Measurements from ENCODE around the gene GAREM1.

Gene GAREM1

GRCh38 chr18:32381761-32382160 is 88.9 kb downstream of the GAREM1 start:
- in situ Hi-C loops (cut with HindIII; ENCODE audit: low pct_ligation_motif_present, low pct_unique_long_range_greater_than_20kb, low sequenced_read_pairs) = no loop called here
- no peak for DNase-seq

- in situ Hi-C loops (cut with HindIII; ENCODE audit: low pct_ligation_motif_present, low pct_unique_long_range_greater_than_20kb, low sequenced_read_pairs) = no loop called here
- no peak for DNase-seq
Measured at GRCh38 chr18:32380559-32380958, 90.1 kb downstream of the GAREM1 start.

GRCh38 chr18:32379891-32380290 is 90.8 kb downstream of the GAREM1 start:
- in situ Hi-C loops (cut with HindIII; ENCODE audit: low pct_ligation_motif_present, low pct_unique_long_range_greater_than_20kb, low sequenced_read_pairs) = no loop called here
- no peak for DNase-seq

GRCh38 chr18:32378705-32379104 is 92.0 kb downstream of the GAREM1 start:
- DNase-seq = no peak
- in situ Hi-C loops (cut with HindIII; ENCODE audit: low pct_ligation_motif_present, low pct_unique_long_range_greater_than_20kb, low sequenced_read_pairs) = no loop called here

GRCh38 chr18:32373995-32374394 is 96.7 kb downstream of the GAREM1 start:
- no peak for DNase-seq
- in situ Hi-C loops (cut with HindIII; ENCODE audit: low pct_ligation_motif_present, low pct_unique_long_range_greater_than_20kb, low sequenced_read_pairs) = no loop called here

- DNase-seq = no peak
Measured at GRCh38 chr18:32373505-32373904, 97.2 kb downstream of the GAREM1 start.

GRCh38 chr18:32372381-32373061 is 98.2 kb downstream of the GAREM1 start:
- in situ Hi-C loops (cut with HindIII; ENCODE audit: low pct_ligation_motif_present, low pct_unique_long_range_greater_than_20kb, low sequenced_read_pairs) = no loop called here
- DNase-seq = no peak

More at GRCh38 chr18:32373505-32373904, 97.2 kb downstream of the GAREM1 start:
- in situ Hi-C loops (cut with HindIII; ENCODE audit: low pct_ligation_motif_present, low pct_unique_long_range_greater_than_20kb, low sequenced_read_pairs) = no loop called here

- DNase-seq = no peak
- in situ Hi-C loops (cut with HindIII; ENCODE audit: low pct_ligation_motif_present, low pct_unique_long_range_greater_than_20kb, low sequenced_read_pairs) = no loop called here
Measured at GRCh38 chr18:32372047-32372380, 98.7 kb downstream of the GAREM1 start.

GRCh38 chr18:32371384-32371783 is 99.3 kb downstream of the GAREM1 start:
- no peak for DNase-seq
- in situ Hi-C loops (cut with HindIII; ENCODE audit: low pct_ligation_motif_present, low pct_unique_long_range_greater_than_20kb, low sequenced_read_pairs) = no loop called here

- in situ Hi-C loops (cut with HindIII; ENCODE audit: low pct_ligation_motif_present, low pct_unique_long_range_greater_than_20kb, low sequenced_read_pairs) = no loop called here
- no peak for DNase-seq
Measured at GRCh38 chr18:32368991-32369390, 101.7 kb downstream of the GAREM1 start.

- in situ Hi-C loops (cut with HindIII; ENCODE audit: low pct_ligation_motif_present, low pct_unique_long_range_greater_than_20kb, low sequenced_read_pairs) = no loop called here
- DNase-seq = no peak
Measured at GRCh38 chr18:32368170-32368569, 102.5 kb downstream of the GAREM1 start.

- in situ Hi-C loops (cut with HindIII; ENCODE audit: low pct_ligation_motif_present, low pct_unique_long_range_greater_than_20kb, low sequenced_read_pairs) = no loop called here
- no peak for DNase-seq
Measured at GRCh38 chr18:32366586-32367538, 103.8 kb downstream of the GAREM1 start.

- DNase-seq = no peak
- in situ Hi-C loops (cut with HindIII; ENCODE audit: low pct_ligation_motif_present, low pct_unique_long_range_greater_than_20kb, low sequenced_read_pairs) = no loop called here
Measured at GRCh38 chr18:32362484-32362883, 108.2 kb downstream of the GAREM1 start.

- no peak for DNase-seq
- in situ Hi-C loops (cut with HindIII; ENCODE audit: low pct_ligation_motif_present, low pct_unique_long_range_greater_than_20kb, low sequenced_read_pairs) = no loop called here
Measured at GRCh38 chr18:32360682-32361345, 109.9 kb downstream of the GAREM1 start.

- DNase-seq = no peak
- in situ Hi-C loops (cut with HindIII; ENCODE audit: low pct_ligation_motif_present, low pct_unique_long_range_greater_than_20kb, low sequenced_read_pairs) = no loop called here
Measured at GRCh38 chr18:32358529-32358928, 112.2 kb downstream of the GAREM1 start.

GRCh38 chr18:32358075-32358474 is 112.6 kb downstream of the GAREM1 start:
- in situ Hi-C loops (cut with HindIII; ENCODE audit: low pct_ligation_motif_present, low pct_unique_long_range_greater_than_20kb, low sequenced_read_pairs) = no loop called here
- peak; percentile 5 for DNase-seq

- in situ Hi-C loops (cut with HindIII; ENCODE audit: low pct_ligation_motif_present, low pct_unique_long_range_greater_than_20kb, low sequenced_read_pairs) = no loop called here
- DNase-seq = no peak
Measured at GRCh38 chr18:32355896-32356295, 114.8 kb downstream of the GAREM1 start.

- in situ Hi-C loops (cut with HindIII; ENCODE audit: low pct_ligation_motif_present, low pct_unique_long_range_greater_than_20kb, low sequenced_read_pairs) = no loop called here
- DNase-seq = no peak
Measured at GRCh38 chr18:32354518-32354917, 116.2 kb downstream of the GAREM1 start.

GRCh38 chr18:32353257-32353656 is 117.4 kb downstream of the GAREM1 start:
- in situ Hi-C loops (cut with HindIII; ENCODE audit: low pct_ligation_motif_present, low pct_unique_long_range_greater_than_20kb, low sequenced_read_pairs) = no loop called here
- no peak for DNase-seq
